NCI-H1092 treated with DMSO at 0.1 percent for 48 hours (cell line): ENCODE data around the gene ADRB2.

ENCODE experiments used
- DNase-seq: peaks from one replicate; lab custom pipeline; 2025; lab: John Stamatoyannopoulos, UW

The ADRB2 gene

DNA sequence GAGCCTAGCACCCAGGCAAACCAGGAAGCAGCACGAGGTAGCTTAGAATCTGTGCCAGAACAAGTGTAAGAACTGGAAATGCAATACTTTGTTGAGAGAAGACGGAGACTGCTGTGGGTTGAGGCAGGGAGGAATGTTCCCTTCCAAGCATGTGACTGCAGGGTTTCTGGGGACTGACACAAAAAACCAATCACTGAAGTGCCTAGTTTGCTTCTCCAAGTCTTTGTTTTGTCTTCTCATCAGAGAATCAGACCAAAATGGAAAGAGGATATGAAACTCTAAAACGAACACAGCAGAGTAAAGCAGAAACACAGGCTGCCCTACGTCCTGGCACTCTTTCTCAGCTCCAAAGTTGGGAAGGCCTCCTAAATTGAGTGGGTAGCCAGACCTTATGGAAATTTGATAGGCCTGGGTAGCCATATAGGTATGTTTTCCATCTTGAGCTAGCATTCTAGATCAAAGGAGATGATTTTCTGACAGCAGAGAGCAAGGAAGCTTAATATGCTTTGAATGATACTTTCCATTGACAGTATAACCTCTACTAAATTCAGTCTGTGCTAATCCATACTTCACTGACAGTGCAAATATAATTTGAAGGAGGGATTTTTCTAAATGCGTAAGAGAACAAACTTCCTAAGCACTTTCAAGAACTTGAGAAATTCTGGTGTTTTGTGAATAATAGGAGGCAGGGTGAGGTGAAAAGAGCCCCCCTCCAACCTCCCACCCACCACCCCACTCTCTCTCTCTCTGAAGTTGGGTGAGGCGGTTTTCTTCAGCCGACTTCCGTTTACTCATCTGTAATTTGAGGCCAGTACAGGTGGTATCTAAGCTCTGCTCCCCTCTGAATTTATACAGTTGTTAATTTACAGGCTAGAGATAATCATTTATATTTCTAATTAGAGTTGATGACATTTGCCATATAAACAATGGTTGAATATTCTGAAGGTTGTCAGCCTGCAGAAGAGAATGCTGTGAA is 5.5 kb downstream of the ADRB2 start:
- DNase-seq, result no peak

DNA sequence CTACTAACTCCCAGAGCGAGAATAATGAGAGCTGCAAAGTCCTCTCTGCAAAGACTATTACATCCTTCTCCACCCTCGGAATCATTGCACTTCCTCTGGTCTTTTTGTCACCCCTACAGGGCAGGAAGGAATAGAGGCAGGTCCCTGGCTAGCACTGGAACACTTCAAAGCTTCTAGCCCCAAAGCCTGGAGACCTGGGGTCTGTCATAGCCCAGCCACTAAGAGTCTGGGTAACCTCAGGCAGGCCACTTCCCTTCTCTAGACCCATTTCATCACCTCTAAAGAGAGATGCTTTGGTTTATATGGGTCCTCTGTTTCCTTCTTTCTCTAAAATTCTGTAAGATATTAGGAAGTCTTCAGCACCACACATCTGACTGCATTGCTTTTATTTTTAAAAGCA is 6.7 kb downstream of the ADRB2 start:
- DNase-seq, result no peak

DNA sequence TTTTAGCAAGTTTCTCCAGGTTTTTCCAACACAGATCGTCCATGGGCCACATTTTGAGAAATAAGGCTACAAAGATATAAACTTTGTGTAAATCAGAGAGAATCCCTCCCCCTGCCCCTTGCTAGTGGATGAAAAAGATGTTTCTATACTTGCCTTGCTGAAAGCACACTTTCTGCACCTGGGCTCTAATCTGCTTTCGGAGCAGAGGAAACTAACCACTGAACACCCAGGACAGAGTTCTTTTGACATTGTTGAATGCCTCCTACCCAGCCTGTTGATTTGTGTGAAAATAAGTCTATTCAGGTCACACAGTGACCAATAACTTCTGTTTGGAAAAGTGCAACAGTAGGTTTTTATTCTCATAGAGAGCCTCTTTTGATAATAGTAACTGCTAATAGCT is 7.5 kb downstream of the ADRB2 start:
- DNase-seq, result no peak

DNA sequence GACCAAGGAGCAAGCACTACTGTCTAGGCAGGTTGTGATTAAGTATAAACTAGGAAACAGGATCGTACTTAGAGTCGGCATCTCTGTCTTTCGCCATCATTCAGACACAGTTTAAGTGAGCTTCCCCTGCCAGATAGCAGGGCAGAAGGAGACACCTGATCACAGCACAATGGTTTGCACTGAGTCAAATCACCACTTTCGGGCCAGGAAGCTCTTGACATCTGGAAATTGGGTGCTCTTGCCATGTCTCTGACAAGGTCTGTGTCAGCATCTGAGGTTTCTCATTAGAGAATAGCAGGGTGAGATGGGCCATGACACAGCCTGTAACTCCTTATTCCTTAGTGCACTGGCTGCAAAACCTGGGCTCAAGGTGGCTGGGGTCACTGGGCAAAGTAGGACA is 8.3 kb downstream of the ADRB2 start:
- DNase-seq, result no peak

DNA sequence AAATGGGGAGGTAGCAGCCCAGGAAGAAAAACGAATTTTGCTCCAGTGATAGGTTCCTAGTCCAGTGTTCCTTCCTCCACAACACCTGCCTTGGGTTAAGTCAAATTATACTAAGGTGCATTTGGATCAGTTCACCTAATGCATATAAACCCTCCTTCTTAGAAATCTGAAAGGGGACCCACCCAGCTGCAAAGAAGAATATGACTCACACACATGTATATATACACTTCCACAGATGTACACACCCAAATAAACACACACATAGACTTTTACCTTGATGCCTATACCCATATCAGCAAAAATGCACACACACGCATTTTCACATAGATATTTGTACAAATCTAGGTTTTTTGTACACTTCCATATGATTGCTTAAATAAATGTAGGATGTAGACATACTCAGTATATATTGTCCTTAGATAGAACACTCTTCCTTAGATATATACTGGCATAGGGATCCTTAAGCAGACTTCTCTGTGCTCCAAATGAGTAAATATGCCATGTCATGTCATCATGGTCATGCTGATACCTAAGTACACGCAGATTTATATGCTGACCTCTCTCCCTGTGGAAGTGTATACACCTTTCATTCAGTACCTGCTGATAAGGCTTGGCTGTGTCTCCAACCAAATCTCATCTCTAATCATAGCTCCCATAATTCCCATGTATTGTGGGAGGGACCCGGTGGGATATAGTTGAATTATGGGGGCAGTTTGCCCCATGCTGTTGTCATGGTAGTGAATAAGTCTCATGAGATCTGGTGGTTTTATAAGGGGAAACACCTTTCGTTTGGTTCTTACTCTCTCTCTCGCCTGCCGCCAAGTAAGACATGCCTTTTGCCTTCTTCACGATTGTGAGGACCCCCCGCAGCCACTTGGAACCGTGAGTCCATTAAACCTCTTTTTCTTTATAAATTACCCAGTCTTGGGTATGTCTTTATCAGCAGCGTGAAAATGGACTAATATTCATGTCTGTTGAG is 10.2 kb downstream of the ADRB2 start:
- no peak for DNase-seq

DNA sequence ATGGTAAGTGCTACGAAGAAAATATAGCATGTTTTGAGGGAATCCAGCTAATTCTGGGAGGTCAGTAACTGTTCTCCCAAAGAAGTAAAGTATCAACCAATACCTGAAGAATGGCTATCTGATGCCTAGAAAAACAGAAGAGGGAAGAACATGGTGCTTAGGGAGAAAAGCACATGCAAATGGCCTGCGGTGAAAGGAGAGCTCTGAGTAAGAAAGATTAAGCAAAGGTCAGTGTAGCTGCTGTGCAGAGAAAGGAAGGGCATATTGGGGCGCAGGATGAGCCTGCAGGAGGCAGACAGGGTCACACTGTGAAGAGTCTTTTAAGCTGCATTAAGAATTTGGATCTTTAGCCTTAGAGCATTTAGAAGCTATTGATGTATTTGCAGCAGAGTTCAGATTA is 11.0 kb downstream of the ADRB2 start:
- DNase-seq, result no peak

DNA sequence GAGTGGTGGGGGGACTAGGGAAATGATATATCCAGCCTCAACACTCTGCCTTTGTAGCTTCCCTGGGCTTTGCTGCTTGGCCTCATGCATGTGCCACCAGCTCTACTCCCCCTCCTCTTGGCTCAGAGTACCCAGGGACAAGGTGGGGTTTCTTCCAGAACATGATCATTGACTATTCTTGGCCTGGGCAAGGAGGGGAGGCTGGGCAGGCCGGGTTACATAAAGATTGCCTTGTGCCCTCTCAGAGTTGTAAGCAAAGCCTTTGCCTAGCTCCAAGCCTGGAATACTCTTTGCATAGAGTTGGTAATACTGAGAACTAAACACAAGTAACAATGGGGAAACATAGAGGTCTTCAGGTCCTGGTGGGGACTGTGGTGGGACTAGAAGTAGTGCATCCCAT is 11.9 kb downstream of the ADRB2 start:
- no peak for DNase-seq

DNA sequence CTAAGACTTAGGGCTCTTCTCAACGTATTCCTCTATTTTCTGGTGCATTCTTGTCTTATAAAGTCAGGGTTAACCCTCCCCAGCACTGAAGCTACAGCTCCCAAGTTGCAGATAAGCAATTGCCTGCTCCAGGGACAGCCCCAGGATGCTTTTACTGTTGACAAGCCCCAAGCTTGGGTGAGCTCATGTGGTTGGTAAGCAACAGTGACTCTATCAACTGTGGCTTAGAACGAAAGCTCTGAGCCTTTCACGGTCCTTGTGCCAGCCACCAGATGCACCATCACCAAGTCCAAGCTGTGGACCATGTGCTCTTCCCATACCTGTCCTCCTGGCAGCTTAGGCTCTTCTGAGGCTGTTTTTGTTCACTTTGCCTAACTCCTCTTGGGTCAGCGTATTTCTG is 13.5 kb downstream of the ADRB2 start:
- no peak for DNase-seq

DNA sequence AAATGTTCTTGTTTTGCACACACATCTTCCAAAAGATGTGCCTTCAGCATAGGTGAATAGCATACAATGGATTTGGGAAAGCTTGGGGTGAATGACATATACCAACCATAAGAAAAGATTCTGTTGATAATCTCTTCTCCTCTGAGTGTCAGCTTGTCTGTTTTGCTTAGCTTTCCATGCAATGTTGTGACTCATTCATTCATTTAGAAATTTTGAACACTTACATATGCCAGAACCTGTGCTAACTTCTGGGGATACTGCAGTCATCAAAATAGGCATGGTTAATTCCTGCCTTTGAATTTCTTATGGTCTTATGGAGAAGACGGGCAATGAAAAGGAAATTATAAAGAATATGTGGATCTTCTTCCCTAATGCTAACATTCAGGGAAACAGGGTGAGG is 14.1 kb downstream of the ADRB2 start:
- no peak for DNase-seq

DNA sequence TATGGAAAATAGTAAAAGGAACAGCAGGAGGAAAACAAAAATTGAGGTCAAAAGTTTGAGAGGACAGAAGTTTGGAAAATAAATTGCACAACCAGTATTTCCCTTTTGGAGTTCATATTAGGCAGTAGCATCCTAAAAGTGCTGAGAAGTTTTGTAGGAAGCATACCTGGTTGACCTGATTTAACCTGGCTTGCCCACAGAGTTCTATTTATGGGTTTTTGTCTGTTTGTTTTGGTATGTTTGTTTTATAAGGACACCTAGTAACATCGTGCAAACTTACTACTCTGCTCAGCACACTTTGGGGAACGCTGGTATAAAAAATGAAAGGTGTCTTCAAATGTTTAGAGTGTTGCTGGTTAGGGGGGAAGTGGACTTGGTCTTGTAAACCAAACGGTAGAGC is 15.1 kb downstream of the ADRB2 start:
- DNase-seq, result no peak

DNA sequence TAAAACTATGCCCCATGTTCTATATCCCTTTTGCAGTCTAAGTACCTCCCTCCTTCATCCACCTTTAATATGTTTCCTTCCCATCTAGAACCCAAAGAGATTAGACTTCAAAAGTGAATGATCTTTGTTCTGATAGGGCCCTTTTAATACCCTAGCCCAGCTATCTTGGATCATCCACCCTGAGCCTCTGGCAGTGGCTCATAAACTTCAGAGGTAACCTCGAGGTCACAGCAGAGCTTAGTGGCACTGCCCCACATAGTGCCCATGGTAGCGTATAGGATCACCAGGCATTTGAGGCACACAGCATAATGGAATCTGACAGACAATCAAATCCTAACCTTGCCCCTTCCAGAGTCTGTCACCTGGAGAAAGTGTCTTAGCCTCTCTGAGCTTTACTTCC is 15.8 kb downstream of the ADRB2 start:
- no peak for DNase-seq

DNA sequence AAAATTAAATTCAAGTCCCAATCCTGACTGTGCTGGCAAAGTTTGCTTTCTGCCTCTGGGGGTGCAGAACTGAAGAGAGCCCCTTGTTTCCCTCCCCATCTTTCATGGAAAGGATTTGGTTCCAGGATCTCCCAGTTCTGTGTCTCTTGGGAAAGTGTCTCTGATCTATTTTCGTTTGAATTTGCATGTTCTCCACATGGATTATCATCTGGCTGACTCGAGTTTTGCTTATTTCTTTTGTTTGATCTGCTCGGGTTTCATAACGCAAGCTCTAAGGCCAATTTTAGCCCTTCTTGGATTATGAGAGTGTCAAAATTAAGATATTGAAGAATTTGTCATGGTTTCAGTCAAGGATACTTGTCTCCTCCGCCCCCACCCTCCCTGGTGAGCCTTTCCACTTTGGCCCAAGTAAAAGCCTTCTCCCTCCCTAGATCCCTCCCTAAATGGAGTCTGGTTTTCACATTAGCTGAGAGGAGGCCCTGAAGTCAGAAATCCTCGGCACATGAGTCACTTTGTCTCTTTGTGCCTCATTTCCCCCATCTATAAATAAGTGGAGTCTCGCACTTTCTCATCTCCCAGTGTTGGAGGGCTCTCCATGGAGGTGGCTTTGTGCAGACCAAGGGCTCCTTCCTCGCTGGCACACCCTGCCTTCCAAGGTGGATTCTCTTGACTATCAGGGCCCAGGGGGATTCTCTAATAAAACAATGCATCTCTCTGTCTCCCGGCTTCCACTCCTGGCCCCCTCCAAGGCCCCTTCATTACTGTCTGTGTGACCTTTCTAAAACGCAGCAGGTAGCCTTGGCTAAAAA is 17.3 kb downstream of the ADRB2 start:
- no peak for DNase-seq

DNA sequence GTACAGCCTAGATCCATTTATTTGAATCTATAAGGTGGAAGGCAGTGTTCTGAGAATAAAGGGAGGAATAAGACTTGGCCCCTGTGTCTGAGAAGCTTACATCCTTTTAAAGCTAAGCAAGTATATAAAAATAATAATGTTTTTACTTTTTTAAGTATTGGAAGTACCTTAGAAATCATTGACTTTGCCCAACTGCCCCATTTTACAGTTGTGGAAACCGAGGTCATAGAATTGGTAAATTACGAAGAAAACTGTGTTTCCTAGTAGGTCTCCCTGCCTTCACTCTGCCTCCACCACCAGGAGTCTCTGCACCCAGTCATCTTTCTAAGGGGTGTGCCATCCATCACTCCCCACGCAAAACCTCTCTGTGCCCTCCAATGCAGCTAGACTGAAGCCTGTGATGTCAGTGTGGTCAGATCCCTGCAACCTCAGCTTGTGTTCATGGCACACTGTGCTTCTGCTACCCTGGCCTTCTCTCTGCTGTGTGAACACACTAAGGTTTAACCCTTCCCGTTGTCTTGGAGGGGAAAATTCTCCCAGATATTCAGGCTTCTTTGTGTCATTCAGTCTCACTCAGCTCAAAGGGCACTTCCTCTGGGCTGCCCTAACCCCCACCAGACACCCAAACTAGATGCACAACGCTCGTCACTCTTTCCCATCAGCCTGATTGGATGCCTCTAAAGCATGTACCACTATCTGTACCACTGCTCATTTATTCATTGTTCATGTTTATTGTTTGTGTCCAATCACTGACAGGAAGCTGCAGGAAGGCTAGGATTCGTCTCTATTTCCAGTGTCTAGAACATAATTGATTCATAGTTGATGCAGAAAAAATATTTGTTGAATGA is 18.2 kb downstream of the ADRB2 start:
- no peak for DNase-seq

DNA sequence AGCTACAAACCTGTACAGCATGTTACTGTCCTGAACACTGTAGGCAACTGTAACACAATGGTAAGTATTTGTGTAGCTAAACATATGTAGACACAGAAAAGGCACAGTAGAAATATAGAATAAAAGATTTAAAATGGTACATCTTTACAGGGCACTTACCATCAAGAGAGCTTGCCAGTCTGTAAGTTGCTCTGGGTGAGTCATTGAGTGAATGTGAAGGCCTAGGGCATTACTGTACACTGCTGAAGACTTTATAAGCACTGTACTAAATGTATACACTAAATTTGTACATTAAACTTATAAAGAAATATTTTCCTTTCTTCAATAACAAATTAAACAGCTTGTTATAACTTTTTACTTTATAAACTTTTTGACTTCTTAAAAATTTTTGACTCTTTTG is 20.5 kb downstream of the ADRB2 start:
- DNase-seq, result no peak

DNA sequence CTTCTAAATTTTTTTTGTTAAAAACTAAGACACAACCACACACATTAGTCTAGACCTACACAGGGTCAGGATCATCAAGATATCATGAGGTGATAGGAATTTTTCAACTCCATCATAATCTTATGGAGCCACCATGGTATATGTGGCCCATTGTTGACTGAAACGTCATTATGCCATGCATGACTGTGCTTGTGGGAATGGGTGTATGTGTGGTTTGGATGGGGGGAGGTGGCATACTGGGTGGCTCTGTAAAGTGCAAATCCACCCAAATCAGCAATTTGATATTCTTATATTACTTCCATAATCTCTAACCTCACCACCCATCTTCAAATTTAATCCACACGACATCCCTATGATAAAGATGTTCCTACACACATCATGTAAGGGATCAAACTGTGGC is 21.0 kb downstream of the ADRB2 start:
- DNase-seq, result no peak

DNA sequence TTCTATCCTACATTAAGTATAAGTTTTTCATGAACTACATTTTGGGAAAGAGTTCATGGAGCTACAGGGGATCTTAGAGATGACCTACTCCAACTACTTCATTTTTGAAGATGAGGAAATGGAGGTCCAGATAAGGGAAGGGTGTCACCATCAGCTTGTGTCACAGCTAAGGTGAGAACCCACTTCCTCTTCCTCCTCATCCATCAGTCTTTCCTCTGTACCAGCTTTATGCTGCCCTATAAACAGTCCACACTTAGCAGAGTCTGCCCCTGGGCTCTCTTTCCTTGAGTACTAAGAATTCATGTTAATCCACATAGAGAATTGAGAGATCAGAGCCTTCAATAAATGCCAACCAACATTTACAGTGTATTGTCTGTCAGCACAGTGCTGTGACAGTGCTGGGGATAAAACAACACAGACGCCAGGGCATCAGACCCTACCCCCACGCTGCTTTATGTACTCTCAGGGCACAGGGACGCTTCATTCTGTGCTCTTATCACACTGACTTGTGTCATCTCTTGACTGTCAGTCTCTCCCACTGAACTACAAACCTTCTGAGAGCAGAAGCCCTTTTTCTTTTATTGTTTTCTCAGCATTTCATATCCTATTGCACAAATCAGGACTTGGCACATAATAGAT is 22.1 kb downstream of the ADRB2 start:
- no peak for DNase-seq

DNA sequence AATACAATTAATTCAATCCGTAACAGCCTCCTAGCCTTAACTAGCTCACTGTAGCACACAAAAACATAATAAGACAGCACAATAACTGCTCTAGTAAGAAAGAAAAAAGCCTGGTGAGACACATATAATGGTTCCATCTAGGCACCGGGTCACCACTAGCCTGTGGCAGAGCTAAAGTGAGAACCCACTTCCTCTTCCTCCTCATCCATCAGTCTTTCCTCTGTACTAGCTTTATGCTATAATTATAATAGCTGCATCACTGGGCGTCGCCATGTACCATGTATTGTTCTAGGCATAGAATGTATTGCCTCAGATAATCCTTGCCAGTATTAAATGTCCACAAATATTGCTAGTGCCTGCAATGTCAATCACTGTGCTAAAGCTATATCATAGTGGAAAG is 23.1 kb downstream of the ADRB2 start:
- no peak for DNase-seq

DNA sequence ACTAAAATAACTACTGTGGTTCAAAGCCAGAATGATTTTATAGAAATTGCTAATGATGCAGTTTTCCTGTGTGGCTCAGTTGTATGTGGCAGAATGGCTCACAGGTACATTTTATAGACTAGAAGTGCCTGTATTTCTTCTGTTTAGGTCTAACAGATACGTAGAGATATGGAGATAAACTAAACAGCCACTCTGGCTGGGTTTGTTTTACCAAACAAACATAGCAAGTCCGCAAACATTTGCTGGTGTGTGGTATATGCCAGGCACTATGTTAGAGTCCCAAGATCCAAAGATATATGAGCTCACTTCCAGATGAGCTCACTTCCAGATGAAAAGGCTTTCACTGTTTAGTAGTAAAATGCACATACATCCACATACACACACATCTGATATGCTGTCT is 24.4 kb downstream of the ADRB2 start:
- DNase-seq, result no peak

DNA sequence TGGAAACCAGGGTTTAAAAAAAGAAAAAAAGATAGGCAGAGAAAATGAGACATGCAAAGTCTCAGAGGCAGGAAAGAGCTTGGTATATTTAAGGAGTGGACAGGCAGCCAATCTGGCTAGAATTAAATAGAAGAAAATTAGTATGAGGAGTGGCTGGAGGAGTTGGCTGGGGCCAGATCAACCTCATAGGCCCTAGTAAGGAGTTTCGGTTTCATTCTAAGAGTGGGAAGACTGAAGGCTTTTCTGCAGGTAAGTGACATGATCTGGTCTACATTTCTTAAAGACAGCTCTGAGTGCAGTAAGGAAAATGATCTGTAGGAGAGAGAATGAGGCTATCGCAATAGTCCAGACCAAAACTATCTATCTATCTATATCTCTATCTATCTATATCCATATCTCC is 27.5 kb downstream of the ADRB2 start:
- no peak for DNase-seq

DNA sequence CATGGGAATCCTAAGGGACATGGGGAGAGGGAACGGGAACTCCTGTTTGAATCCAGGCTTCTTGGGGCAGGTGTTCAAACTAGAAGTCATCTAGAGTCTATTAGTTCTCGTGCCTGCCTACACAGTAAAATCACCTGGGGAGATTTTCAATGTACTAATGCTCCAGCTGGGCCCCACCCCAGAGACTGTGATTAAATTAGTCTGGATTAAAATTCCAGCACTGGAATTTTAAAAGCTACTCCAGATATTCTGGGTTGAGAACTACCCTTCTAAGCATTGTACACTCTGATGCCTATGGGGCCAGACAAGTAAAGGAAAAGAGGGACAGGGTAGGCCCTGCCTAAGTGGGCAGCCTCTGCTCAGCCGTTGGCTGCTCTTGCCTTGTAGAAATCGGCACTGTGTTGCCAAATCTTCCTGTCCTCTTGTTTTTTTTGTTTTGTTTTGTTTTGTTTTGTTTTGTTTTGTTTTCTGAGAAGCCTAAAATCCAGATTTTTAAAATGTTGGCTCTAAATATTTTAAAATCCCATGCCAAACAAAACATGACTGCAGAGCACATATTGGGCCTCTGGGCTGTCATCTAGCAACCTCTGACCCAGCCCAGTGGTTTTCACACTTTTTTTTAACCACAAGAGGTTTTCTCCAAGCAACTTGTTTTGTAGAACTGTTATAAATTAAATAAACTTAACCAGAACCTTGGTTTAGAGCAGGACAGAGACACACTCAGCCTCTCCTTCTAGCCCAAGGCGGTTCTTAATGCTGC is 29.0 kb downstream of the ADRB2 start:
- no peak for DNase-seq
